Motor neuron (in vitro differentiated cells): ENCODE results near the gene ALG12. TPM values are rescaled to one million over a fixed set of nuclear protein-coding genes. Genes with fewer than 3 reads are reported as not detected.

ENCODE experiments used
- ATAC-seq, 8 experiments: fragments of 200-7000 bp; cut with Tn5 transposase; replicated peaks in 6 of 8; 2 replicates each; pipeline ENCODE4 v1.8.0; 2021; ENCODE audit warnings: mild to moderate bottlenecking in 8 of 8, moderate library complexity in 8 of 8
- H3K27ac ChIP-seq, 2 donors: fragments of 250-450 bp; sonication (Bioruptor Pico); 2 replicates each; pipeline ENCODE4 v1.9.0; 2021; ENCODE audit warnings: antibody characterized with exemption in 2 of 2, mild to moderate bottlenecking in 2 of 2, moderate library complexity in 1 of 2
- H3K4me1 ChIP-seq, 2 donors: fragments of 250-450 bp; sonication (Bioruptor Pico); replicated peaks in 1 of 2; 2 replicates each; pipeline ENCODE4 v1.6.1; 2021; ENCODE audit warnings: antibody characterized with exemption in 2 of 2, mild to moderate bottlenecking in 2 of 2, moderate library complexity in 1 of 2
- H3K4me3 ChIP-seq, 5 donors: fragments of 250-450 bp; sonication (Bioruptor Pico); 2 replicates each; pipeline ENCODE4 v1.9.0; 2021; ENCODE audit warnings: antibody characterized with exemption in 5 of 5, mild to moderate bottlenecking in 5 of 5, moderate library complexity in 4 of 5
- whole genome bisulfite sequencing, 10 experiments: fragments of 450-650 bp; shearing (Covaris generic); methylation state at CpG; one replicate each; pipeline ENCODE4 v1.0.0; 2022; 5-methylcytosine and 5-hydroxymethylcytosine counted together
- in situ Hi-C, 9 experiments: fragments of 400-800 bp; cut with MboI; loops; one replicate each; pipeline ENCODE4 v1.15.0; 2021; ENCODE audit warnings: low sequenced_read_pairs in 9 of 9, low pct_unique_long_range_greater_than_20kb in 2 of 9; ENCODE audit not compliant: unreplicated experiment in 9 of 9
- total RNA-seq, 8 experiments: library from RNA; unstranded; fragments of 300-600 nt; gene quantifications; 2 replicates each; pipeline versions ENCODE4 v1.2.3 to v1.2.4, GENCODE V29; 2022

ALG12 gene
- total RNA-seq, 8 experiments from 2014 or later = 4.8 to 13.1 (median 9.7) TPM

- Histone ChIP-seq H3K27ac (no peak overlapping the region), H3K4me1 (no peaks in the 10 kb centered on the region), H3K4me3 (no peak overlapping the region)
- no peak for ATAC-seq
- 81 to 100% (median 94%) methylated on average over 1 to 4 of the region's 4 CpGs for WGBS, 10 experiments
- in situ Hi-C loops = no loop called here
These were observed 25.2 kb downstream of the ALG12 start for GRCh38 chr22:49893025-49893424.

- Histone ChIP-seq H3K27ac (no peak overlapping the region), H3K4me3 (no peak overlapping the region), H3K4me1 (no peaks in the 10 kb centered on the region)
- in situ Hi-C loops = no loop called here
- 82 to 100% (median 100%) methylated on average over 1 to 4 of the region's 4 CpGs; no CpG with 5 or more reads in 1 of the 10 experiments for WGBS, 10 experiments
- no peak for ATAC-seq
These were observed 25.9 kb downstream of the ALG12 start for GRCh38 chr22:49892226-49892899.

GRCh38 chr22:49889071-49889470 is 29.2 kb downstream of the ALG12 start:
- in situ Hi-C loops = no loop called here
- Histone ChIP-seq H3K4me1 (no peaks in the 10 kb centered on the region), H3K27ac (no peak overlapping the region), H3K4me3 (no peak overlapping the region)
- 80 to 100% (median 94%) methylated on average over 3 to 5 of the region's 5 CpGs; no CpG with 5 or more reads in 2 of the 10 experiments for WGBS, 10 experiments
- no peak for ATAC-seq

- 87 to 100% (median 100%) methylated on average over 1 to 9 of the region's 9 CpGs; no CpG with 5 or more reads in 2 of the 10 experiments for WGBS, 10 experiments
- H3K4me1 ChIP-seq = no peaks in the 10 kb centered on the region
- no peak overlapping the region for H3K4me3 ChIP-seq
- H3K27ac ChIP-seq = no peak overlapping the region
- in situ Hi-C loops = no loop called here
- no peak for ATAC-seq
These were observed 30.5 kb downstream of the ALG12 start for GRCh38 chr22:49887702-49888101.

- 91 to 100% (median 98%) methylated on average over 1 to 11 of the region's 14 CpGs; no CpG with 5 or more reads in 1 of the 10 experiments for WGBS, 10 experiments
- ATAC-seq = no peak
- H3K27ac ChIP-seq = no peak overlapping the region
- H3K4me3 ChIP-seq = no peak overlapping the region
- in situ Hi-C loops = no loop called here
- no peaks in the 10 kb centered on the region for H3K4me1 ChIP-seq
These were observed 31.2 kb downstream of the ALG12 start for GRCh38 chr22:49887064-49887451.

GRCh38 chr22:49886346-49887063 is 31.7 kb downstream of the ALG12 start:
- no peak overlapping the region for H3K4me3 ChIP-seq
- in situ Hi-C loops = no loop called here
- H3K27ac ChIP-seq = no peak overlapping the region
- H3K4me1 ChIP-seq = no peaks in the 10 kb centered on the region
- WGBS, 10 experiments = 94 to 100% (median 100%) methylated on average over 1 to 24 of the region's 41 CpGs
- no peak for ATAC-seq

GRCh38 chr22:49885881-49886280 is 32.4 kb downstream of the ALG12 start:
- Histone ChIP-seq H3K4me1 (no peaks in the 10 kb centered on the region), H3K4me3 (no peak overlapping the region), H3K27ac (no peak overlapping the region)
- no peak for ATAC-seq
- in situ Hi-C loops = no loop called here
- 89 to 100% (median 97%) methylated on average over 1 to 9 of the region's 35 CpGs; no CpG with 5 or more reads in 6 of the 10 experiments for whole genome bisulfite sequencing, 10 experiments

GRCh38 chr22:49885281-49885680 is 33.0 kb downstream of the ALG12 start:
- no peak for ATAC-seq
- WGBS, 10 experiments = 95 to 100% (median 99%) methylated on average over 3 to 13 of the region's 17 CpGs; no CpG with 5 or more reads in 2 of the 10 experiments

GRCh38 chr22:49884503-49885260 is 33.6 kb downstream of the ALG12 start:
- Histone ChIP-seq H3K4me3 (no peak overlapping the region), H3K4me1 (no peaks in the 10 kb centered on the region), H3K27ac (no peak overlapping the region)
- 80 to 100% (median 92%) methylated on average over 1 to 22 of the region's 31 CpGs; no CpG with 5 or more reads in 2 of the 10 experiments for WGBS, 10 experiments
- in situ Hi-C loops = no loop called here
- ATAC-seq = no peak

More at GRCh38 chr22:49885281-49885680, 33.0 kb downstream of the ALG12 start:
- no peak overlapping the region for H3K27ac ChIP-seq
- in situ Hi-C loops = no loop called here
- no peaks in the 10 kb centered on the region for H3K4me1 ChIP-seq
- no peak overlapping the region for H3K4me3 ChIP-seq

GRCh38 chr22:49884075-49884474 is 34.2 kb downstream of the ALG12 start:
- H3K27ac ChIP-seq = no peak overlapping the region
- WGBS, 10 experiments = 67 to 100% (median 96%) methylated on average over 1 to 18 of the region's 20 CpGs; no CpG with 5 or more reads in 1 of the 10 experiments
- no peak for ATAC-seq
- in situ Hi-C loops = no loop called here
- no peak overlapping the region for H3K4me3 ChIP-seq
- no peaks in the 10 kb centered on the region for H3K4me1 ChIP-seq

- in situ Hi-C loops = no loop called here
- ATAC-seq = no peak
- Histone ChIP-seq H3K27ac (no peak overlapping the region), H3K4me3 (no peak overlapping the region), H3K4me1 (no peaks in the 10 kb centered on the region)
- 87 to 100% (median 95%) methylated on average over 1 to 4 of the region's 4 CpGs for WGBS, 10 experiments
These were observed 35.0 kb downstream of the ALG12 start for GRCh38 chr22:49883294-49883640.

- no peak overlapping the region for H3K4me3 ChIP-seq
- H3K27ac ChIP-seq = no peak overlapping the region
- in situ Hi-C loops = no loop called here
- no peak for ATAC-seq
- 77 to 92% (median 86%) methylated on average over 5 to 15 of the region's 21 CpGs for WGBS, 10 experiments
- H3K4me1 ChIP-seq = no peaks in the 10 kb centered on the region
These were observed 35.5 kb downstream of the ALG12 start for GRCh38 chr22:49882519-49883293.
